Smooth muscle cell (in vitro differentiated cells): ENCODE data around the gene CACNA1B. TPM values are rescaled to one million over a fixed set of nuclear protein-coding genes. Genes with fewer than 3 reads are reported as not detected.

Experiments
- DNase-seq: peaks from one replicate; lab custom pipeline; 2025; ENCODE audit not compliant: unreplicated experiment; lab: John Stamatoyannopoulos, UW
- H2AFZ ChIP-seq: fragments of 200-600 bp; sonication (generic); 2 replicates; pipeline ENCODE4 v1.6.0; 2016; ENCODE audit warnings: antibody characterized with exemption, low read depth, mild to moderate bottlenecking
- H3F3A ChIP-seq: fragments of 200-600 bp; sonication (generic); 2 replicates; pipeline ENCODE4 v1.6.0; 2017; ENCODE audit warnings: antibody characterized with exemption, low read depth
- H3K27ac ChIP-seq: fragments of 200-600 bp; sonication (generic); 2 replicates; pipeline ENCODE4 v1.5.1; 2016; ENCODE audit warnings: low read depth, mild to moderate bottlenecking
- H3K27me3 ChIP-seq: fragments of 200-600 bp; sonication (generic); 2 replicates; pipeline ENCODE4 v1.6.1; 2016; ENCODE audit warnings: low read depth, mild to moderate bottlenecking
- H3K36me3 ChIP-seq: fragments of 200-600 bp; sonication (generic); 2 replicates; pipeline ENCODE4 v1.5.1; 2016; ENCODE audit warnings: low read depth
- H3K4me1 ChIP-seq: fragments of 200-600 bp; sonication (generic); 2 replicates; pipeline ENCODE4 v1.5.1; 2016; ENCODE audit warnings: low read depth
- H3K4me2 ChIP-seq: fragments of 200-600 bp; sonication (generic); 2 replicates; pipeline ENCODE4 v1.6.0; 2016; ENCODE audit warnings: mild to moderate bottlenecking
- H3K4me3 ChIP-seq: fragments of 200-600 bp; sonication (generic); 2 replicates; pipeline ENCODE4 v1.5.1; 2016; ENCODE audit warnings: mild to moderate bottlenecking
- H3K79me2 ChIP-seq: fragments of 200-600 bp; sonication (generic); 2 replicates; pipeline ENCODE4 v1.6.0; 2016; ENCODE audit warnings: low read depth, mild to moderate bottlenecking
- H3K9ac ChIP-seq: fragments of 200-600 bp; sonication (generic); 2 replicates; pipeline ENCODE4 v1.6.0; 2016; ENCODE audit warnings: low read depth
- H3K9me3 ChIP-seq: fragments of 200-600 bp; sonication (generic); replicated peaks from 2 replicates; pipeline ENCODE4 v1.5.1; 2016; ENCODE audit warnings: low read depth
- H4K20me1 ChIP-seq: fragments of 200-600 bp; sonication (generic); 2 replicates; pipeline ENCODE4 v1.6.0; 2016; ENCODE audit warnings: low read depth
- CTCF ChIP-seq: fragments of 200-600 bp; sonication (generic); IDR thresholded peaks from 2 replicates; pipeline ENCODE4 v1.5.1; 2017; ENCODE audit warnings: borderline replicate concordance, mild to moderate bottlenecking, antibody characterized with exemption; ENCODE audit not compliant: insufficient read depth, poor library complexity, severe bottlenecking
- WGBS: methylation state at CpG from one replicate; pipeline ENCODE4 v1.1.7; 2016; ENCODE audit warnings: low lambda C conversion rate; 5-methylcytosine and 5-hydroxymethylcytosine counted together
- polyA plus RNA-seq: library from polyadenylated mRNA; unstranded; fragments of >200 nt; fragmentation: Nextera tagmentation; extraction: Ambion mirVana; gene quantifications from 2 replicates; pipeline ENCODE4 v1.2.1, GENCODE V29; 2016
- total RNA-seq: library from RNA; depleted of rRNA; stranded (reverse); fragments of >200 nt; gene quantifications from 2 replicates; pipeline ENCODE4 v1.2.3, GENCODE V29; 2014

The CACNA1B gene
- total and polyA plus RNA-seq, 2 experiments from 2014 or later, result 0.09 to 0.23 TPM

GRCh38 chr9:137982200-137982599 is 104.6 kb downstream of the CACNA1B start:
- H4K20me1 ChIP-seq, result no peaks in the 10 kb centered on the region
- H2AFZ ChIP-seq, result no peak overlapping the region
- no peak overlapping the region for H3K4me2 ChIP-seq
- no peaks in the 10 kb centered on the region for H3K4me1 ChIP-seq
- no peaks in the 10 kb centered on the region for H3K79me2 ChIP-seq
- H3K9ac ChIP-seq, result no peak overlapping the region
- H3K9me3 ChIP-seq, result no peaks in the 10 kb centered on the region
- no peak for TF ChIP-seq CTCF
- WGBS, result 33% methylated on average over 1 of the region's 1 CpG
- DNase-seq, result no peak
- no peak overlapping the region for H3K4me3 ChIP-seq
- H3K27ac ChIP-seq, result no peak overlapping the region
- no peaks in the 10 kb centered on the region for H3K27me3 ChIP-seq
- no peaks in the 10 kb centered on the region for H3K36me3 ChIP-seq
- H3F3A ChIP-seq, result no peaks in the 10 kb centered on the region

- no peaks in the 10 kb centered on the region for H3K4me1 ChIP-seq
- no peak overlapping the region for H3K9ac ChIP-seq
- H3K9me3 ChIP-seq, result no peaks in the 10 kb centered on the region
- no peaks in the 10 kb centered on the region for H3K79me2 ChIP-seq
- no peak overlapping the region for H3K4me2 ChIP-seq
- no peaks in the 10 kb centered on the region for H3K27me3 ChIP-seq
- no peak overlapping the region for H2AFZ ChIP-seq
- H3K27ac ChIP-seq, result no peak overlapping the region
- H4K20me1 ChIP-seq, result no peaks in the 10 kb centered on the region
- H3K36me3 ChIP-seq, result no peaks in the 10 kb centered on the region
- no peak for TF ChIP-seq CTCF
- H3K4me3 ChIP-seq, result no peak overlapping the region
- DNase-seq, result no peak
- H3F3A ChIP-seq, result no peaks in the 10 kb centered on the region
- WGBS, result 94% methylated on average over 16 of the region's 16 CpGs
Measured at GRCh38 chr9:137984005-137984404, 106.4 kb downstream of the CACNA1B start.

GRCh38 chr9:137984520-137985257 is 107.1 kb downstream of the CACNA1B start:
- Histone ChIP-seq H3F3A (no peaks in the 10 kb centered on the region), H3K9me3 (no peaks in the 10 kb centered on the region), H3K27ac (no peak overlapping the region)

More at GRCh38 chr9:137984520-137985257, 107.1 kb downstream of the CACNA1B start:
- WGBS, result 94% methylated on average over 7 of the region's 7 CpGs
- no peak overlapping the region for H2AFZ ChIP-seq
- H3K9ac ChIP-seq, result no peak overlapping the region
- H3K27me3 ChIP-seq, result no peaks in the 10 kb centered on the region
- no peaks in the 10 kb centered on the region for H3K79me2 ChIP-seq
- TF ChIP-seq CTCF, result no peak
- H3K4me2 ChIP-seq, result no peak overlapping the region
- H3K4me1 ChIP-seq, result no peaks in the 10 kb centered on the region
- no peaks in the 10 kb centered on the region for H4K20me1 ChIP-seq
- H3K36me3 ChIP-seq, result no peaks in the 10 kb centered on the region
- no peak for DNase-seq
- no peak overlapping the region for H3K4me3 ChIP-seq
